ENCODE measurements around the gene ATXN7. TPM values are rescaled to one million over a fixed set of nuclear protein-coding genes. Genes with fewer than 3 reads are reported as not detected.

ATXN7 gene
- total and polyA plus RNA-seq, 2 donors (not counting 1 experiment from before 2014, with no cell fraction given): 6.3 to 11.1 TPM

DNA sequence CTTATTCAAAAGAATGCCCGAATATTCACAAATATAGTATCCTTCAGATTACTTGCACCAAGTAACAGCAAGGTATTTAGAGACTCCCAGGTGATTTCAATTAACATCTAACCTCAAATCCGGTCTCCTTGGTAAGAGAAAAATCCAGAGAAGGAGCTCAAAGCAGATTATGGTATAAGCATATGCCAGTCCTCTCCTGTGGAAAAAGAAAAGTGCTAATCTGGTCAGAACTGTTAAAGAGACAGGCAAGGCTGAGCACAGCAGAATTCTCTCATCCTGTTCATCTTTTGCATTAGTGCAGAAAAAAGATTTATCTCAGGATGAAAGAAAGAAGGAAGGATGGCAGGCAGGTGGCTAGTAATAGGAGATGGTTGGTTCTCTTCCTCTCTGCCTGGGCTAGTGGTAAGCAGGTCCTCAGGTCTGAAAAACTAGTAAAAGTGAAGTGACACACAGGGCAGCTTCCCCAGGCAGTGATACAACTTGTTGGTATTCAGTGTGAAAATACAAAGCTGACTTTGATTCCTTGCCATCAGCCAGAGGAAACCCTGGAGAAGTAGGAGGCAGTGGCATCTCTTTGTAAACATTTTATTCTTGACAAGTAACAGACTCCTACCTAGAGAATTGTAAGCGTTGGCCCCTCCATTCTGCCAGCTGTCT, 14.2 kb downstream of the ATXN7 start:
- TF ChIP-seq, protein P1, sequence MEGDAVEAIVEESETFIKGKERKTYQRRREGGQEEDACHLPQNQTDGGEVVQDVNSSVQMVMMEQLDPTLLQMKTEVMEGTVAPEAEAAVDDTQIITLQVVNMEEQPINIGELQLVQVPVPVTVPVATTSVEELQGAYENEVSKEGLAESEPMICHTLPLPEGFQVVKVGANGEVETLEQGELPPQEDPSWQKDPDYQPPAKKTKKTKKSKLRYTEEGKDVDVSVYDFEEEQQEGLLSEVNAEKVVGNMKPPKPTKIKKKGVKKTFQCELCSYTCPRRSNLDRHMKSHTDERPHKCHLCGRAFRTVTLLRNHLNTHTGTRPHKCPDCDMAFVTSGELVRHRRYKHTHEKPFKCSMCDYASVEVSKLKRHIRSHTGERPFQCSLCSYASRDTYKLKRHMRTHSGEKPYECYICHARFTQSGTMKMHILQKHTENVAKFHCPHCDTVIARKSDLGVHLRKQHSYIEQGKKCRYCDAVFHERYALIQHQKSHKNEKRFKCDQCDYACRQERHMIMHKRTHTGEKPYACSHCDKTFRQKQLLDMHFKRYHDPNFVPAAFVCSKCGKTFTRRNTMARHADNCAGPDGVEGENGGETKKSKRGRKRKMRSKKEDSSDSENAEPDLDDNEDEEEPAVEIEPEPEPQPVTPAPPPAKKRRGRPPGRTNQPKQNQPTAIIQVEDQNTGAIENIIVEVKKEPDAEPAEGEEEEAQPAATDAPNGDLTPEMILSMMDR (conservative IDR thresholded peaks at IDR 0.05 in 1 of 2, IDR thresholded peaks at IDR 0.05 in 1 of 2; ENCODE audit: low read depth in 1 of 2, low read length in 2 of 2): no peak
- TF ChIP-seq EZH2 (IDR thresholded peaks at IDR 0.05; ENCODE audit: low read length, missing control alignments): no peak
- Histone ChIP-seq H2AFZ (ENCODE audit: low read length) (no peak overlapping the region), H3K9ac (ENCODE audit: insufficient read depth, low read length) (no peak overlapping the region), H3K36me3 (ENCODE audit: control insufficient read depth, insufficient read depth, low read length) (no peaks in the 10 kb centered on the region), H3K27ac (ENCODE audit: insufficient read depth, low read length) (no peak overlapping the region), H3K9me3 (ENCODE audit: control insufficient read depth, insufficient read depth, low read depth, low read length) (no peaks in the 10 kb centered on the region), H3K4me3 (replicated peaks in 1 of 4; ENCODE audit: control extremely low read depth in 1 of 4, insufficient read depth in 1 of 4, low read depth in 3 of 4, low read length in 4 of 4) (no peak overlapping the region), H3K79me2 (ENCODE audit: control insufficient read depth, insufficient read depth, low read length) (peaks cover 22% of the 10 kb centered on the region), H3K4me2 (ENCODE audit: extremely low read depth, insufficient read depth, low read length) (no peak overlapping the region), H4K20me1 (ENCODE audit: control insufficient read depth, extremely low read depth, insufficient read depth, low read length) (peaks cover 3% of the 10 kb centered on the region), H3K27me3 (ENCODE audit: control insufficient read depth, insufficient read depth, low read length) (no peaks in the 10 kb centered on the region), H3K4me1 (ENCODE audit: control insufficient read depth, extremely low read depth, insufficient read depth, low read length) (no peaks in the 10 kb centered on the region)
- peak in 1 of 2 donors; percentile 64 for DNase-seq (ENCODE audit: low read depth in 2 of 2)

DNA sequence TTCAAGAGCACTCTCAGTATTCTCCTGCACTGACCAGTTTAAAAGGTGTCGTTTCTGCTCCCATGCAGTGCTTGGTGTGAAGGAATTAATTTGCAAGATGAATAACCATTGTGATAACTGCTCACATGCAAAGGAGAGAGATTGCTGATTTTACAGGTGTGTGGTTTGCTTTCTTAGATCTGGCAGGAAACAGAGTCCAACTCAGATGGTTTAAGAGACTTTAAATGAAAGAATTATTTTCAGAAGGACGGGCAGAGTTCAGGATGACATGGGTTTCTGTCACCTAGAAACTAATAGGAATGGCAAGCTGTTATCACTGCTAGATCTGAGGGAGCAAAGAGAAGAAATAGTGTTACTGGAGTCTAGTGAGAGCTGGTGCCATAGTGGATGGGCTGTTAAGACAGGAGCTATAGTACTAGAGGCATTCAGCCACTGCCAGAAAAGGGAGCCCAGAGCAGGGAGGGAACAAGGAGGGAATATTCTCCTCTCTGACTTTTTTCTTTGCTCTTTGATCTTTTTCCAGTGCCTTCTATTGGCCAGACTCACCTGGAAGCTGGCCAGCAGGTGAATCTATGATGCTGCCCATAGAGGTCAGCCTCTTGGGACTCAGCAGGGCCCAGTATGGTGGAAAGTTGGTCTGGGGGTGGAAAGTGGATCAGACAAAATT, 14.9 kb downstream of the ATXN7 start:
- Histone ChIP-seq H2AFZ (ENCODE audit: low read length) (no peak overlapping the region), H3K4me2 (ENCODE audit: extremely low read depth, insufficient read depth, low read length) (no peak overlapping the region), H3K27ac (ENCODE audit: insufficient read depth, low read length) (no peak overlapping the region), H3K9me3 (ENCODE audit: control insufficient read depth, insufficient read depth, low read depth, low read length) (no peaks in the 10 kb centered on the region), H4K20me1 (ENCODE audit: control insufficient read depth, extremely low read depth, insufficient read depth, low read length) (peaks cover 3% of the 10 kb centered on the region), H3K4me3 (replicated peaks in 1 of 4; ENCODE audit: control extremely low read depth in 1 of 4, insufficient read depth in 1 of 4, low read depth in 3 of 4, low read length in 4 of 4) (no peak overlapping the region), H3K79me2 (ENCODE audit: control insufficient read depth, insufficient read depth, low read length) (peaks cover 16% of the 10 kb centered on the region), H3K4me1 (ENCODE audit: control insufficient read depth, extremely low read depth, insufficient read depth, low read length) (no peaks in the 10 kb centered on the region), H3K36me3 (ENCODE audit: control insufficient read depth, insufficient read depth, low read length) (no peaks in the 10 kb centered on the region), H3K27me3 (ENCODE audit: control insufficient read depth, insufficient read depth, low read length) (no peaks in the 10 kb centered on the region), H3K9ac (ENCODE audit: insufficient read depth, low read length) (no peak overlapping the region)
- TF ChIP-seq, protein P1 (conservative IDR thresholded peaks at IDR 0.05 in 1 of 2, IDR thresholded peaks at IDR 0.05 in 1 of 2; ENCODE audit: low read depth in 1 of 2, low read length in 2 of 2): no peak
- TF ChIP-seq EZH2 (IDR thresholded peaks at IDR 0.05; ENCODE audit: low read length, missing control alignments): no peak
- DNase-seq (ENCODE audit: low read depth in 2 of 2): no peak

DNA sequence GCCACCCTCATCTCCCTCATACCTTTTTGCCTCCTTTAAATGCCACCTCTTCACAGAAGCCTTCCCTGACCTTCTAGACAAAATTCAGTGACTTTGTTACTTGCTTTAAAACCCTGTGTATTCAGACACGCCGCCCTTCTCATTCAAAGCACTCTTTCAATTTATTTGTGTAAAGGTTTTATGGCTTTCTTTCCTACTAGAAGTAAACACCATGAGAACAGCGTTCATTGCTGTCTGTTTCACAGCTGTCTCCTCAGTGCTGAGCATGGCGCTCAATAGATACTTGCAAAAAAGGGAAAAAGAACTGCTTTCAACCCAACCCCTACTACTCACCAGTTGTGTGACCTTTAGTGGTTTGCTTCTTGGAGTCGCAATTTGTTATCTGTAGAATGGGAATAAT, 17.0 kb downstream of the ATXN7 start:
- Histone ChIP-seq H3K4me2 (ENCODE audit: extremely low read depth, insufficient read depth, low read length) (no peak overlapping the region), H3K9me3 (ENCODE audit: control insufficient read depth, insufficient read depth, low read depth, low read length) (no peaks in the 10 kb centered on the region), H2AFZ (ENCODE audit: low read length) (no peak overlapping the region), H4K20me1 (ENCODE audit: control insufficient read depth, extremely low read depth, insufficient read depth, low read length) (peaks cover 3% of the 10 kb centered on the region), H3K4me1 (ENCODE audit: control insufficient read depth, extremely low read depth, insufficient read depth, low read length) (no peaks in the 10 kb centered on the region), H3K79me2 (ENCODE audit: control insufficient read depth, insufficient read depth, low read length) (peaks cover 6% of the 10 kb centered on the region), H3K27me3 (ENCODE audit: control insufficient read depth, insufficient read depth, low read length) (no peaks in the 10 kb centered on the region), H3K4me3 (replicated peaks in 1 of 4; ENCODE audit: control extremely low read depth in 1 of 4, insufficient read depth in 1 of 4, low read depth in 3 of 4, low read length in 4 of 4) (no peak overlapping the region), H3K36me3 (ENCODE audit: control insufficient read depth, insufficient read depth, low read length) (no peaks in the 10 kb centered on the region), H3K9ac (ENCODE audit: insufficient read depth, low read length) (no peak overlapping the region), H3K27ac (ENCODE audit: insufficient read depth, low read length) (no peak overlapping the region)
- no peak for DNase-seq (ENCODE audit: low read depth in 2 of 2)
- no peak for TF ChIP-seq EZH2 (IDR thresholded peaks at IDR 0.05; ENCODE audit: low read length, missing control alignments)
- TF ChIP-seq, protein P1 (conservative IDR thresholded peaks at IDR 0.05 in 1 of 2, IDR thresholded peaks at IDR 0.05 in 1 of 2; ENCODE audit: low read depth in 1 of 2, low read length in 2 of 2): no peak

All from fibroblast of lung (primary cell).